Ishikawa (cell line): ENCODE data around the gene OBSCN.

ENCODE experiments used
- RAD21 ChIP-seq: IDR thresholded peaks from 2 replicates; pipeline ENCODE4 v1.6.1; 2012; ENCODE audit warnings: low read depth
- TCF12 ChIP-seq: IDR thresholded peaks from 2 replicates; pipeline ENCODE4 v1.6.1; 2012; ENCODE audit warnings: low read depth
- TEAD4 ChIP-seq: IDR thresholded peaks from 2 replicates; pipeline ENCODE4 v1.6.1; 2012
- USF1 ChIP-seq: IDR thresholded peaks from 2 replicates; pipeline ENCODE4 v1.6.1; 2012
- YY1 ChIP-seq: IDR thresholded peaks from 2 replicates; pipeline ENCODE4 v1.6.1; 2012; ENCODE audit warnings: low read depth

- no peak for TF ChIP-seq RAD21
- TF ChIP-seq USF1: no peak
- no peak for TF ChIP-seq YY1
- no peak for TF ChIP-seq TEAD4
- no peak for TF ChIP-seq TCF12
Measured at GRCh38 chr1:228391411-228392020, 183.7 kb downstream of the OBSCN start.
